Activated T-helper 1 cell treated with anti-CD3 and anti-CD28 coated beads, Interleukin-12 subunit alpha, Interleukin-12 subunit beta, Interleukin-2, Interleukin-4 antibody, amounts not matched to agents 30 ng/mL and 10 ng/mL and 1 ng/mL, durations not matched to agents 14 hours and 24 hours and 36 hours (primary cell): Measurements from ENCODE around the gene SNTB2. TPM values are rescaled to one million over a fixed set of nuclear protein-coding genes. Genes with fewer than 3 reads are reported as not detected.
"Not testable (repeated sequence)": the region's sequence is repeated elsewhere in the genome, so short reads cannot be mapped to it uniquely, and the experiment has no call there.

Experiments
- DNase-seq: peaks from one replicate; pipeline ENCODE4 v3.0.0; 2021; ENCODE audit warnings: low spot score
- H3K27ac Mint-ChIP-seq: one replicate; pipeline ENCODE4 v1.8.0; 2021; ENCODE audit warnings: mild to moderate bottlenecking, mixed read lengths
- H3K27me3 Mint-ChIP-seq: one replicate; pipeline ENCODE4 v1.8.0; 2022; ENCODE audit warnings: mild to moderate bottlenecking, moderate library complexity, mixed read lengths; ENCODE audit not compliant: insufficient read depth
- H3K36me3 Mint-ChIP-seq: one replicate; pipeline ENCODE4 v1.8.0; 2021; ENCODE audit warnings: low read depth, mixed read lengths
- H3K4me1 Mint-ChIP-seq: one replicate; pipeline ENCODE4 v1.8.0; 2021; ENCODE audit warnings: low read depth, mixed read lengths
- H3K4me3 Mint-ChIP-seq: one replicate; pipeline ENCODE4 v1.8.0; 2021; ENCODE audit warnings: mild to moderate bottlenecking, moderate library complexity, mixed read lengths
- H3K9me3 Mint-ChIP-seq: one replicate; pipeline ENCODE4 v1.8.0; 2021; ENCODE audit warnings: mixed read lengths
- intact Hi-C: fragments of 100-400 bp; cut with micrococcal nuclease; formaldehyde crosslinking; loops from one replicate; pipeline ENCODE4 v1.15.1; 2024
- total RNA-seq: library from RNA; stranded (reverse); gene quantifications from 2 replicates; pipeline ENCODE4 v1.2.3, GENCODE V29; 2022

Gene SNTB2
- total RNA-seq, 1 donor from 2014 or later = 29.4 TPM

- no peak overlapping the region for H3K4me3 Mint-ChIP-seq
- no peaks in the 10 kb centered on the region for H3K9me3 Mint-ChIP-seq
- H3K27ac Mint-ChIP-seq = no peak overlapping the region
- H3K27me3 Mint-ChIP-seq = no peaks in the 10 kb centered on the region
- H3K4me1 Mint-ChIP-seq = peaks cover 11% of the 10 kb centered on the region
- no peak for DNase-seq
- intact Hi-C loops = no loop called here
- peaks cover 12% of the 10 kb centered on the region for H3K36me3 Mint-ChIP-seq
Observed at GRCh38 chr16:69250081-69250480, 63.1 kb downstream of the SNTB2 start.

- H3K4me1 Mint-ChIP-seq = peaks cover 11% of the 10 kb centered on the region
- H3K27ac Mint-ChIP-seq = no peak overlapping the region
- intact Hi-C loops = no loop called here
- H3K36me3 Mint-ChIP-seq = peaks cover 6% of the 10 kb centered on the region
- no peaks in the 10 kb centered on the region for H3K9me3 Mint-ChIP-seq
- no peak overlapping the region for H3K4me3 Mint-ChIP-seq
- DNase-seq = no peak
- no peaks in the 10 kb centered on the region for H3K27me3 Mint-ChIP-seq
Observed at GRCh38 chr16:69253870-69254341, 66.9 kb downstream of the SNTB2 start.

DNA sequence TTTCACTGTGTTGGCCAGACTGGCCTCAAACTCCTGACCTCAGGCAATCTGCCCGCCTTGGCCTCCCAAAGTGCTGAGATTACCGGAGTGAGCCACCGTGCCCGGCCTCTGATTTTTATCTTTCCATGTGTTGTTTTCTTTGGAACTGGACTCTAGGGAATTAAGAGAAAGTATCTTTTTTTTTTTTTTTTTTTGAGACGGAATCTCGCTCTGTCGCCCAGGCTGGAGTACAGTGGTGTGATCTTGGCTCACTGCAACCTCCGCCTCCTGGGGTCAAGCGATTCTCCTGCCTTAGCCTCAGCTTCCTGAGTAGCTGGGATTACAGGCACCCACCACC, 72.4 kb downstream of the SNTB2 start:
- H3K9me3 Mint-ChIP-seq, DNase-seq, H3K27ac Mint-ChIP-seq, H3K4me1 Mint-ChIP-seq, H3K4me3 Mint-ChIP-seq, intact Hi-C loops, H3K27me3 Mint-ChIP-seq: not testable (repeated sequence)
- H3K36me3 Mint-ChIP-seq = peaks cover 12% of the 10 kb centered on the region

GRCh38 chr16:69260019-69260418, 73.1 kb downstream of the SNTB2 start:
- H3K27ac Mint-ChIP-seq = no peak overlapping the region
- no peaks in the 10 kb centered on the region for H3K9me3 Mint-ChIP-seq
- no peak overlapping the region for H3K4me3 Mint-ChIP-seq
- intact Hi-C loops = no loop called here
- no peak for DNase-seq
- H3K27me3 Mint-ChIP-seq = no peaks in the 10 kb centered on the region
- no peaks in the 10 kb centered on the region for H3K4me1 Mint-ChIP-seq
- H3K36me3 Mint-ChIP-seq = peaks cover 15% of the 10 kb centered on the region

GRCh38 chr16:69260506-69260905, 73.5 kb downstream of the SNTB2 start:
- Mint-ChIP-seq H3K4me3 (no peak overlapping the region), H3K9me3 (no peaks in the 10 kb centered on the region), H3K27ac (no peak overlapping the region), H3K36me3 (peaks cover 15% of the 10 kb centered on the region), H3K4me1 (no peaks in the 10 kb centered on the region), H3K27me3 (no peaks in the 10 kb centered on the region)
- no peak for DNase-seq
- intact Hi-C loops = no loop called here

GRCh38 chr16:69266334-69267063, 79.5 kb downstream of the SNTB2 start:
- intact Hi-C loops = no loop called here
- no peak for DNase-seq
- H3K27ac Mint-ChIP-seq = no peak overlapping the region
- H3K9me3 Mint-ChIP-seq = no peaks in the 10 kb centered on the region
- no peaks in the 10 kb centered on the region for H3K27me3 Mint-ChIP-seq
- H3K36me3 Mint-ChIP-seq = peaks cover 16% of the 10 kb centered on the region
- peaks cover 5% of the 10 kb centered on the region for H3K4me1 Mint-ChIP-seq
- no peak overlapping the region for H3K4me3 Mint-ChIP-seq

- H3K27ac Mint-ChIP-seq = no peak overlapping the region
- no peaks in the 10 kb centered on the region for H3K9me3 Mint-ChIP-seq
- no peak overlapping the region for H3K4me3 Mint-ChIP-seq
- DNase-seq = no peak
- no peaks in the 10 kb centered on the region for H3K27me3 Mint-ChIP-seq
- H3K4me1 Mint-ChIP-seq = peaks cover 5% of the 10 kb centered on the region
- intact Hi-C loops = no loop called here
- peaks cover 16% of the 10 kb centered on the region for H3K36me3 Mint-ChIP-seq
Observed at GRCh38 chr16:69267633-69268032, 80.7 kb downstream of the SNTB2 start.

DNA sequence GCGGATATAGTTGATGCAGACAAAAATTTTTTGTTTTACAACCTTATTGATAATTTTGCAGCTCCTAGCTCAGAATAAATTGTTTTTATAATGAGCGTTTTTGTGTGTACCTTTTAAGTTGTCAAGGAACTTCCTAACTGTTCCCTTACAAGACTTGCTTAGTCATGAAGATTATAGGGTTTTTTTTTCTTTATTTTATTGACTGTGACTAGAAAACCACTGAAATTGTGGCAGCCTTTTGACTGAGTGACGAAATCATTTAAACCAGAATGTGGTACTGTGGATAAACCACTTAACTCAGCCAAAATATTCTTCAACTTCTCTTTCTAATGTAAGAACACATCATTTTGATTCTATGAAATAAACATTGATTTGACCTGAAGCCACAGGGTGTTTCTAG, 83.4 kb downstream of the SNTB2 start:
- no peak for DNase-seq
- peaks cover 5% of the 10 kb centered on the region for H3K4me1 Mint-ChIP-seq
- intact Hi-C loops = no loop called here
- H3K27me3 Mint-ChIP-seq = no peaks in the 10 kb centered on the region
- H3K36me3 Mint-ChIP-seq = peaks cover 18% of the 10 kb centered on the region
- H3K27ac Mint-ChIP-seq = no peak overlapping the region
- no peak overlapping the region for H3K4me3 Mint-ChIP-seq
- H3K9me3 Mint-ChIP-seq = no peaks in the 10 kb centered on the region

- no peak overlapping the region for H3K27ac Mint-ChIP-seq
- DNase-seq = no peak
- intact Hi-C loops = no loop called here
Observed at GRCh38 chr16:69270831-69271230, 83.9 kb downstream of the SNTB2 start.

DNA sequence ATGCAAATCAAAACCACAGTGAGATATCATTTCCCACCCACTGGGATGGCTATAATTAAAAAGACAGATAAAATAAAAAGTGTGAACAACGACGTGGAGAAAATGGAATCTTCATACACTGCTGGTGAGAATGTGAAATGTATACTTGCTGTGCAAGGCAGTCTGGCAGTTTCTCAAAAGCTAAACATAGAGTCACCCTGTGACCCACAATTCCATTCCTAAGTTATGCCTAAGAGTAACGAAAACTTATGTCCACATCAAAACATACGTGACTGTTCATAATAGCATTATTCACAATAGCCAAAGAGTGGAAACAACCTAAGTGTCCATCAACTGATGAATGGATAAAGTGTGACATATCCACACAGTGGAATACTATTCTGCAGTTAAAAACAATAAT, 86.0 kb downstream of the SNTB2 start:
- intact Hi-C loops = no loop called here
- Mint-ChIP-seq H3K27me3 (no peaks in the 10 kb centered on the region), H3K36me3 (peaks cover 17% of the 10 kb centered on the region), H3K4me1 (peaks cover 5% of the 10 kb centered on the region), H3K27ac (no peak overlapping the region), H3K9me3 (no peaks in the 10 kb centered on the region), H3K4me3 (no peak overlapping the region)
- DNase-seq = no peak

More at GRCh38 chr16:69270831-69271230, 83.9 kb downstream of the SNTB2 start:
- H3K9me3 Mint-ChIP-seq = no peaks in the 10 kb centered on the region
- no peak overlapping the region for H3K4me3 Mint-ChIP-seq
- peaks cover 5% of the 10 kb centered on the region for H3K4me1 Mint-ChIP-seq
- H3K27me3 Mint-ChIP-seq = no peaks in the 10 kb centered on the region
- peaks cover 18% of the 10 kb centered on the region for H3K36me3 Mint-ChIP-seq

- no peak overlapping the region for H3K27ac Mint-ChIP-seq
- DNase-seq = no peak
- intact Hi-C loops = no loop called here
Observed at GRCh38 chr16:69274699-69275235, 87.8 kb downstream of the SNTB2 start.

DNA sequence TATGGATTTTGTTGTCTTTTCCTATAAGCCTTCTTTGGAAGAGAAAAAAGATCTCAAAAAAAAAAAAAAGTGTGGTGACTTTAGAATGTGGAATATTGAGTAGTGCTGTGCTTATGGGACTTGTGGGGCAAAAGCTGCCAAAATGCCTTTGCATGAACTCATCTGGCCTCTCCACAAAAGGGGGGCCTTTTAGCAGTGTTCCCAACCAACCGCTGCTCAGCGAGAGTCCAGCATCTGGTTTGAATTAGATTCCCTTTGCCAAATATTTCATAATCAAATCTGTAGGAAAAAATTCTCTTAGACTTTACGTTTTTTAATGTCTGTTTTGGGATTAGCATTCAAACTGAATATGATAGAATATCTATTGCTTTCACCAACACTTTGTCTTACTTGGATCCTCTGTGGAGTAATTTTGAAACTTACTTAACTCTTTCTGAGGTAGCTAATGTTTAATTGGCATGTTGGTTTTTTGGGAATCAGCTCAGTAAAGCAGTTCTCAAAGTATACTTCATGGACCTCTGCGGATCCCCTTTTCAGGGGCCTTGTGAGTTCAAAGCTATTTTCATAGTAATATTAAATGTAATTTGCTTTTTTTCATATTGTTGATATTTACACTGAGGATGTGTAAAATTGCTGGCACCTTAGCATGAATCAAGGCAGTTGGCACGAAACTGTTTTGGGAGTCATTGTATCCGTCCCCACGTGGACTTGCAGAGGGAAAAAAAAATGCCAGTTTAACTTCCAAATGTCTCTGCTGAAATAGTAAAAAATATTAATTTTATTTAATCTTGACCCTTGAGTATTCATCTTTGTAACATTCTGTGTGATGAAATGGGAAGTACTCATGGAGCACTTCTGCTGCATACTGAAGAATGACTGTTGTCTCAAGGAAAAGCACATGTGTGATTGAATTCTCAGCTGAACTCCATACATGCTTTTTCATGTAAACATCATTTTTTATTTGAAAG, 89.5 kb downstream of the SNTB2 start:
- Mint-ChIP-seq H3K27me3 (no peaks in the 10 kb centered on the region), H3K36me3 (peaks cover 7% of the 10 kb centered on the region), H3K27ac (no peak overlapping the region), H3K4me1 (no peaks in the 10 kb centered on the region), H3K4me3 (no peak overlapping the region), H3K9me3 (no peaks in the 10 kb centered on the region)
- intact Hi-C loops = no loop called here
- DNase-seq = no peak

More at GRCh38 chr16:69274699-69275235, 87.8 kb downstream of the SNTB2 start:
- no peak overlapping the region for H3K4me3 Mint-ChIP-seq
- no peaks in the 10 kb centered on the region for H3K9me3 Mint-ChIP-seq
- H3K36me3 Mint-ChIP-seq = peaks cover 15% of the 10 kb centered on the region
- no peaks in the 10 kb centered on the region for H3K27me3 Mint-ChIP-seq
- H3K4me1 Mint-ChIP-seq = peaks cover 5% of the 10 kb centered on the region

DNA sequence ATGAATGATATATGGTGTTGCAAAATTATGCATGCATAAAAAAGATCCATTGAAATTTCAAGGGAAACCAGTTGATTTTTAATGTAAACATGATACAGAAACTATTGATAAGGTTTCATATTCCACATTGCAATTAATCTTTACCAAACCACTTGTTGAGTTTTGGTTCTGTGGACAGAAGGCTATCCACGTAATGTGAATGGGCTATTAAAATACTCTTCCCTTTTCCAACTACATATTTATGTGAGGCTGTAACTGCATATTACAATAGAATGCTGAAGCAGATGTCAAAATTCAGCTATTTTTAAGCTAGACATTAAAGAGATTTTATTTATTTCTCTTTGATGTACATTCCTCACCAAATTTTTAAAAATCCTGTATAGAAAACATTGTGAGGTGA, 90.4 kb downstream of the SNTB2 start:
- H3K27me3 Mint-ChIP-seq = no peaks in the 10 kb centered on the region
- H3K27ac Mint-ChIP-seq = no peak overlapping the region
- no peak overlapping the region for H3K4me3 Mint-ChIP-seq
- no peaks in the 10 kb centered on the region for H3K9me3 Mint-ChIP-seq
- no peaks in the 10 kb centered on the region for H3K4me1 Mint-ChIP-seq
- no peak for DNase-seq
- peaks cover 5% of the 10 kb centered on the region for H3K36me3 Mint-ChIP-seq
- intact Hi-C loops = no loop called here
